IMR-90 (cell line): ENCODE data around the gene TRAPPC10.

Experiments used
- CTCF ChIP-seq: conservative IDR thresholded peaks from 2 replicates; pipeline ENCODE4 v1.5.1; 2012; ENCODE audit warnings: mild to moderate bottlenecking, low read depth, low read length, improper control_type of control experiment
- FOS ChIP-seq: fragments of 150-350 bp; IDR thresholded peaks from 2 replicates; pipeline ENCODE4 v1.6.1; 2016; ENCODE audit warnings: low read depth, low read length
- POLR2A ChIP-seq: IDR thresholded peaks from 2 replicates; pipeline ENCODE4 v1.6.1; 2012; ENCODE audit warnings: mild to moderate bottlenecking, low read depth, low read length
- RAD21 ChIP-seq: IDR thresholded peaks from 2 replicates; pipeline ENCODE4 v1.6.1; 2012; ENCODE audit warnings: low read length, improper control_type of control experiment
- RFX5 ChIP-seq: IDR thresholded peaks from 2 replicates; pipeline ENCODE4 v1.8.0; 2012; ENCODE audit warnings: low read depth, mild to moderate bottlenecking, low read length, moderate library complexity

GRCh38 chr21:44066116-44066515, 54.0 kb downstream of the TRAPPC10 start:
- TF ChIP-seq POLR2A (no peak), RAD21 (no peak), CTCF (no peak), RFX5 (no peak), FOS (no peak)
